SK-N-SH (cell line): ENCODE results near the gene C8A. TPM values are rescaled to one million over a fixed set of nuclear protein-coding genes. Genes with fewer than 3 reads are reported as not detected.

Source experiments
- CTCF ChIA-PET: fragments of 300-600, 350-600 bp; formaldehyde crosslinking; extraction: SDS; loops from one replicate; lab custom pipeline; 2021; lab: Yijun Ruan, JAX
- POLR2A ChIA-PET: fragments of 350-600 bp; sonication (Branson Sonifier 250); formaldehyde crosslinking; extraction: SDS; loops from one replicate; lab custom pipeline; 2020; ENCODE audit warnings: antibody characterized with exemption, inconsistent platforms; lab: Yijun Ruan, JAX
- DNase-seq: peaks from one replicate; pipeline ENCODE4 v3.0.0; 2012
- H2AFZ ChIP-seq: fragments of 200-600 bp; sonication (generic); 2 replicates; pipeline ENCODE4 v1.8.1; 2016; ENCODE audit warnings: antibody characterized with exemption, mild to moderate bottlenecking, low read depth
- H3F3A ChIP-seq: fragments of 200-600 bp; sonication (generic); replicated peaks from 2 replicates; pipeline ENCODE3; 2016; ENCODE audit warnings: antibody characterized with exemption, mild to moderate bottlenecking; ENCODE audit not compliant: insufficient read depth
- H3K27ac ChIP-seq, 2 experiments: fragments of 200-500 bp in 1 of 2; fragments of 200-600 bp in 1 of 2; sonication (Bioruptor generic) in 1 of 2; sonication (generic), shearing (Covaris generic) in 1 of 2; 2 replicates each; pipeline versions ENCODE4 v1.5.1 to v1.6.1; 2014 to 2016; ENCODE audit warnings: low read depth in 2 of 2, inconsistent platforms in 1 of 2, low read length in 1 of 2, mild to moderate bottlenecking in 1 of 2, mixed read lengths in 1 of 2
- H3K27me3 ChIP-seq: fragments of 200-600 bp; sonication (generic), shearing (Covaris generic); 2 replicates; pipeline ENCODE4 v1.6.1; 2016; ENCODE audit warnings: mixed run types; ENCODE audit not compliant: insufficient read depth
- H3K36me3 ChIP-seq, 2 experiments: fragments of 200-500 bp in 1 of 2; fragments of 200-600 bp in 1 of 2; sonication (Bioruptor generic) in 1 of 2; sonication (generic) in 1 of 2; replicated peaks in 1 of 2; 2 replicates each; pipeline versions ENCODE3 to v1.5.1; 2014 to 2016; ENCODE audit warnings: low read length in 1 of 2, mild to moderate bottlenecking in 1 of 2; ENCODE audit not compliant: insufficient read depth in 2 of 2, control insufficient read depth in 1 of 2
- H3K4me1 ChIP-seq, 2 experiments: fragments of 200-500 bp in 1 of 2; fragments of 200-600 bp in 1 of 2; sonication (Bioruptor generic) in 1 of 2; sonication (generic), shearing (Covaris generic) in 1 of 2; 2 replicates each; pipeline versions ENCODE4 v1.5.1 to v1.6.1; 2014 to 2016; ENCODE audit warnings: low read depth in 1 of 2, low read length in 1 of 2, mixed run types in 1 of 2; ENCODE audit not compliant: insufficient read depth in 2 of 2, control insufficient read depth in 1 of 2
- H3K4me2 ChIP-seq: fragments of 200-600 bp; sonication (generic), shearing (Covaris generic); 2 replicates; pipeline ENCODE4 v1.6.1; 2017; ENCODE audit warnings: mixed run types
- H3K4me3 ChIP-seq, 2 experiments: fragments of 200-500 bp in 1 of 2; fragments of 200-600 bp in 1 of 2; sonication (Bioruptor generic) in 1 of 2; sonication (generic), shearing (Covaris generic) in 1 of 2; 2 replicates each; pipeline versions ENCODE4 v1.5.1 to v1.8.1; 2014 to 2016; ENCODE audit warnings: low read depth in 2 of 2, inconsistent platforms in 1 of 2, low read length in 1 of 2, mild to moderate bottlenecking in 1 of 2, mixed read lengths in 1 of 2, moderate library complexity in 1 of 2
- H3K79me2 ChIP-seq: fragments of 200-600 bp; sonication (generic); 2 replicates; pipeline ENCODE4 v1.8.1; 2017; ENCODE audit warnings: mild to moderate bottlenecking; ENCODE audit not compliant: insufficient read depth
- H3K9ac ChIP-seq: fragments of 200-600 bp; sonication (generic); 2 replicates; pipeline ENCODE4 v1.6.1; 2017; ENCODE audit warnings: mixed run types
- H3K9me2 ChIP-seq: fragments of 200-600 bp; sonication (generic); 2 replicates; pipeline ENCODE4 v1.6.1; 2017; ENCODE audit warnings: mixed run types
- H3K9me3 ChIP-seq: fragments of 200-600 bp; sonication (generic); 2 replicates; pipeline ENCODE4 v1.6.1; 2017; ENCODE audit warnings: mixed run types, mild to moderate bottlenecking, moderate library complexity
- H4K20me1 ChIP-seq: fragments of 200-600 bp; sonication (generic); 2 replicates; pipeline ENCODE4 v1.6.1; 2017; ENCODE audit warnings: mild to moderate bottlenecking, mixed run types; ENCODE audit not compliant: insufficient read depth
- CHD2 ChIP-seq: fragments of 150-350 bp; IDR thresholded peaks from 2 replicates; pipeline ENCODE4 v1.6.1; 2018; ENCODE audit warnings: low read length; ENCODE audit not compliant: partially characterized antibody
- ELF1 ChIP-seq: IDR thresholded peaks from 2 replicates; pipeline ENCODE4 v1.4.0; 2012
- EP300 ChIP-seq, 2 experiments: IDR thresholded peaks; 2 replicates each; pipeline versions ENCODE4 v1.4.0 to v1.6.1; 2012; ENCODE audit warnings: borderline replicate concordance in 1 of 2, low read depth in 1 of 2, low read length in 1 of 2
- FOSL2 ChIP-seq: IDR thresholded peaks from 2 replicates; pipeline ENCODE4 v1.4.0; 2012; ENCODE audit warnings: low read depth, mild to moderate bottlenecking, moderate library complexity, borderline replicate concordance
- FOXJ3 ChIP-seq: sonication (generic); formaldehyde crosslinking; IDR thresholded peaks from 2 replicates; pipeline ENCODE4 v1.5.1; 2020; ENCODE audit warnings: mild to moderate bottlenecking, missing genetic modification reagents
- FOXM1 ChIP-seq: IDR thresholded peaks from 2 replicates; pipeline ENCODE4 v1.4.0; 2012; ENCODE audit warnings: low read depth, mild to moderate bottlenecking
- JUND ChIP-seq: IDR thresholded peaks from 2 replicates; pipeline ENCODE4 v1.4.0; 2012
- MEF2A ChIP-seq: IDR thresholded peaks from 2 replicates; pipeline ENCODE4 v1.4.0; 2012; ENCODE audit warnings: low read depth, borderline replicate concordance
- PBX3 ChIP-seq: IDR thresholded peaks from 2 replicates; pipeline ENCODE4; 2012
- POLR2AphosphoS5 ChIP-seq: IDR thresholded peaks from 2 replicates; pipeline ENCODE4 v1.6.1; 2012; ENCODE audit warnings: low read depth, low read length
- SIN3A ChIP-seq: IDR thresholded peaks from 2 replicates; pipeline ENCODE4 v1.6.1; 2012; ENCODE audit warnings: low read depth, mild to moderate bottlenecking, low read length, moderate library complexity, borderline replicate concordance
- SMC3 ChIP-seq: IDR thresholded peaks from 2 replicates; pipeline ENCODE4 v1.6.1; 2012; ENCODE audit warnings: low read depth, low read length, improper control_type of control experiment
- TAF1 ChIP-seq: IDR thresholded peaks from 2 replicates; pipeline ENCODE4 v1.6.1; 2012; ENCODE audit warnings: low read depth, mild to moderate bottlenecking, low read length, moderate library complexity, borderline replicate concordance
- TCF12 ChIP-seq: IDR thresholded peaks from 2 replicates; pipeline ENCODE4 v1.4.0; 2012
- USF2 ChIP-seq: fragments of 150-350 bp; IDR thresholded peaks from 2 replicates; pipeline ENCODE4 v1.6.1; 2017; ENCODE audit warnings: antibody characterized with exemption, low read length, low read depth, borderline replicate concordance
- YY1 ChIP-seq: IDR thresholded peaks from 2 replicates; pipeline ENCODE4 v1.4.0; 2012; ENCODE audit warnings: low read depth, mild to moderate bottlenecking
- ZBTB33 ChIP-seq: IDR thresholded peaks from 2 replicates; pipeline ENCODE4 v1.4.0; 2012; ENCODE audit warnings: low read depth, borderline replicate concordance
- WGBS: methylation state at CpG from one replicate; pipeline ENCODE4 v1.1.6; 2017; ENCODE audit warnings: low lambda C conversion rate; 5-methylcytosine and 5-hydroxymethylcytosine counted together
- polyA plus RNA-seq, 3 experiments: library from polyadenylated mRNA; depleted of rRNA; stranded (reverse); fragments of >200 nt; gene quantifications; 2 replicates each; pipeline ENCODE4 v1.2.3, GENCODE V29; 2012

The C8A gene
- polyA plus RNA-seq, 1 of the 3 experiments (the other 2 are of a cell fraction), result not detected

DNA sequence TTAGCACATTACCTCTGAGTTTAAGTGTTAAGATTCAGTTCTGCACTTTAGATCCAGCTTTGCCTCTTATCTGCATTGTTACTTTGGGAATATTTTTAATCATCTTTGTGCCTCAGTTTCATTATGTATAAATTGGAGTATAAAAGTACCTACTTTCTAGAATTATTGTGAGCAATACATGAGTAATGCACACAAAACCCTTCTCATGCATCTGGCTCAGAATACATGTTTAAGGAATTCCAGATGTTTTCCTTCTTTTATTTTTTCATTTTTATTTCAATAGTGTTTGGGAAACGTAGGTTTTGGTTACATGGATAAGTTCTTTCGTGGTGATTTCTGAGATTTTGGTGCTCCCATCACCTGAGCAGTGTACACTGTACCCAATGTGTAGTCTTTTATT, 14.2 kb downstream of the C8A start:
- Histone ChIP-seq H3K9me3 (no peaks in the 10 kb centered on the region), H2AFZ (no peak overlapping the region), H3K27ac (no peak overlapping the region), H3K36me3 (no peaks in the 10 kb centered on the region), H3K4me3 (no peak overlapping the region), H3K27me3 (no peaks in the 10 kb centered on the region), H3K4me1 (peaks cover 0 to 7% of the 10 kb centered on the region in 2 experiments; a peak in 2 of 4 replicates), H3K79me2 (no peaks in the 10 kb centered on the region), H4K20me1 (no peaks in the 10 kb centered on the region), H3F3A (peaks cover 14% of the 10 kb centered on the region), H3K4me2 (no peak overlapping the region), H3K9me2 (no peaks in the 10 kb centered on the region), H3K9ac (no peak overlapping the region)
- no peak for DNase-seq
- 52% methylated on average over 2 of the region's 2 CpGs for WGBS
- ChIA-PET CTCF (no interaction called here), POLR2A (no interaction called here)
- TF ChIP-seq YY1, result no peak
- TF ChIP-seq PBX3, result no peak
- TF ChIP-seq CHD2, result no peak
- no peak for TF ChIP-seq JUND
- TF ChIP-seq TCF12, result no peak
- TF ChIP-seq POLR2AphosphoS5, result no peak

DNA sequence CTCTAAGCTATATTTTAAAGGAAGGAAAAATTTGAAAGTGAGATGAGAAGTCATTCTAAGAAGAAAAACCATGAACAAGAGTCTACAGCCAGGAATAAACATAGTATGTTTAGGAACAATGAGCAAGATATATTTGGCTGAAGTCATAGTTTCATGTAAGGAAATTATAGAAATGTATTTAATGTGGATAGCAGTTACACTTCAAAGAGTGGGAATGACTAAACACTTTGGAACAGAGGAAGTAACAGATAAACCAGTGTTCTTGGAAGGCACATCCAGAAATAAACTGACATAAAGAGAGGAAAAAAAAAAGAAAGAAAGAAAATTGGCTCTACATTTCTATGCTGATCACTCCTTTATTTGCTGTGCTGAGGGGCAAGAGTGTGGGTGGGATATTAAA, 18.0 kb downstream of the C8A start:
- DNase-seq, result no peak
- Histone ChIP-seq H3F3A (peaks cover 3% of the 10 kb centered on the region), H3K36me3 (no peaks in the 10 kb centered on the region), H3K9ac (no peak overlapping the region), H3K4me1 (no peaks in the 10 kb centered on the region; a peak in 1 of 4 replicates), H3K27ac (peak overlapping the region in 1 of 2 experiments; percentile 38; a peak in 2 of 4 replicates), H3K27me3 (no peaks in the 10 kb centered on the region), H2AFZ (peak overlapping the region; percentile 64; the same call in 1 of the 2 replicates), H3K9me2 (no peaks in the 10 kb centered on the region), H3K79me2 (no peaks in the 10 kb centered on the region), H3K4me2 (no peak overlapping the region), H3K4me3 (no peak overlapping the region), H4K20me1 (no peaks in the 10 kb centered on the region), H3K9me3 (no peaks in the 10 kb centered on the region)
- TF ChIP-seq FOSL2 (peak; percentile 3; the same call in 1 of the 2 replicates), MEF2A (no peak)
- ChIA-PET POLR2A (no interaction called here), CTCF (interaction anchor here (1.3 kb wide), 1 partner anchor 44 kb away, joined by 3 read pairs; no protein-coding TSS in a partner anchor)

DNA sequence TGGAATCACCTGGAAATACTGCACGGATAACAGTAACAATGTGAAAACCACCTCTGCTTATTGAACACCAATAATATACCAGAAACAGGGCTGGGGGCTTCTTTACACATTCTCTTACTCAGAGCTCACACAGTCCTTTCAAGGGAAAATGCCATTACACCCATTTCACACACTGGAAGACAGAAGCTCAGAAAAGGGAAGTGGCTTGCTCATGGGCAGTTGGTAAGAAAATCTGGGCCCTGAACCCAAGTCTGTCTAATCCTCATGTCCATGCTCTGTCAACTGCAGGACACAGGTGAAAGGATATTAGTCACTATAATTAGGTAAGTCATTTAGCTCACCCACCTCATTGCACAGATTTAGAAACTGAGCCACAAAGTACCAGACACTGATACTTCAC, 18.6 kb downstream of the C8A start:
- Histone ChIP-seq H3K4me3 (no peak overlapping the region), H3K27ac (no peak overlapping the region), H3K79me2 (no peaks in the 10 kb centered on the region), H3K9me3 (no peaks in the 10 kb centered on the region), H3K4me1 (no peaks in the 10 kb centered on the region; a peak in 1 of 4 replicates), H4K20me1 (no peaks in the 10 kb centered on the region), H2AFZ (no peak overlapping the region), H3K36me3 (no peaks in the 10 kb centered on the region), H3K9ac (no peak overlapping the region), H3F3A (peaks cover 3% of the 10 kb centered on the region), H3K27me3 (no peaks in the 10 kb centered on the region), H3K9me2 (no peaks in the 10 kb centered on the region), H3K4me2 (no peak overlapping the region)
- WGBS, result 45% methylated on average over 1 of the region's 1 CpG
- ChIA-PET POLR2A (no interaction called here), CTCF (no interaction called here)
- DNase-seq, result no peak
- TF ChIP-seq FOXJ3 (CRISPR knock-in tag) (no peak), USF2 (no peak), FOXM1 (no peak), YY1 (no peak), SIN3A (no peak), TAF1 (no peak), SMC3 (no peak), ELF1 (no peak), EP300 (IDR thresholded peaks at IDR 0.05; ENCODE audit: borderline replicate concordance in 1 of 2, low read depth in 1 of 2, low read length in 1 of 2) (no peak), PBX3 (no peak), POLR2AphosphoS5 (no peak), ZBTB33 (no peak), FOSL2 (no peak)
